Uterus (tissue), 2 donors: ENCODE results near the gene SPNS1.

ENCODE experiments used
- CTCF ChIP-seq, 4 experiments: fragments of 200-600 bp in 2 of 4; fragments of 450-650 bp in 2 of 4; sonication (generic) in 2 of 4; IDR thresholded peaks; one replicate each; pipeline ENCODE4 v1.5.1; 2016 to 2019; ENCODE audit warnings: antibody characterized with exemption in 4 of 4, mild to moderate bottlenecking in 2 of 4, moderate library complexity in 1 of 4
- POLR2A ChIP-seq, 2 donors: fragments of 450-650 bp; IDR thresholded peaks; one replicate each; pipeline ENCODE4 v1.6.1; 2016; ENCODE audit warnings: antibody characterized with exemption in 2 of 2, mild to moderate bottlenecking in 1 of 2, moderate library complexity in 1 of 2

- TF ChIP-seq CTCF (IDR thresholded peaks at IDR 0.05) (peak in 1 of 4 experiments; percentile 49), POLR2A (IDR thresholded peaks at IDR 0.05) (peak; percentile 48 to 69)
These were observed at the start of gene SPNS1 for GRCh38 chr16:28974437-28975157.
